HepG2 (cell line): ENCODE data around the gene PPM1F. TPM values are rescaled to one million over a fixed set of nuclear protein-coding genes. Genes with fewer than 3 reads are reported as not detected.

Experiments
- CCAR2 ChIP-seq: fragments of 200-400 bp; formaldehyde crosslinking; optimal IDR thresholded peaks from 2 replicates; pipeline ENCODE3; 2018; ENCODE audit warnings: low read depth, mild to moderate bottlenecking, low read length, moderate library complexity
- ETV5 ChIP-seq: IDR thresholded peaks from 2 replicates; pipeline ENCODE4 v1.6.1; 2018; ENCODE audit warnings: missing biosample characterization, missing genetic modification reagents, inconsistent platforms, borderline replicate concordance
- FOXM1 ChIP-seq: sonication (generic); formaldehyde crosslinking; IDR thresholded peaks from 2 replicates; pipeline ENCODE4 v1.5.0; 2020; ENCODE audit warnings: missing genetic modification reagents
- IKZF1 ChIP-seq: fragments of 450-650 bp; IDR thresholded peaks from 2 replicates; pipeline ENCODE4 v1.7.1; 2016
- MYC ChIP-seq: sonication (generic); formaldehyde crosslinking; IDR thresholded peaks from 2 replicates; pipeline ENCODE4 v1.9.0; 2021; ENCODE audit warnings: missing genetic modification reagents, borderline replicate concordance
- PHF5A ChIP-seq: IDR thresholded peaks from one replicate; pipeline ENCODE4 v1.6.1; 2018; ENCODE audit warnings: low read depth, missing genetic modification reagents; ENCODE audit not compliant: unreplicated experiment
- TBP ChIP-seq: sonication (generic); formaldehyde crosslinking; IDR thresholded peaks from 2 replicates; pipeline ENCODE4 v1.5.0; 2020; ENCODE audit warnings: missing genetic modification reagents
- YY1 ChIP-seq: IDR thresholded peaks from 2 replicates; pipeline ENCODE4 v1.6.1; 2011; ENCODE audit warnings: low read length, low read depth, moderate library complexity, mild to moderate bottlenecking; ENCODE audit not compliant: insufficient read depth, insufficient replicate concordance
- ZFY ChIP-seq: sonication (generic); formaldehyde crosslinking; IDR thresholded peaks from 2 replicates; pipeline ENCODE4 v1.4.0; 2020; ENCODE audit warnings: missing genetic modification reagents
- ZMAT3 ChIP-seq: sonication (generic); formaldehyde crosslinking; conservative IDR thresholded peaks from 2 replicates; pipeline ENCODE4 v1.7.0; 2021; ENCODE audit warnings: missing genetic modification reagents
- ZNF615 ChIP-seq: sonication (generic); formaldehyde crosslinking; IDR thresholded peaks from 2 replicates; pipeline ENCODE4 v1.5.0; 2020; ENCODE audit warnings: mild to moderate bottlenecking, missing genetic modification reagents, borderline replicate concordance
- ZNF678 ChIP-seq: sonication (generic); formaldehyde crosslinking; IDR thresholded peaks from 2 replicates; pipeline ENCODE4 v1.4.0; 2020; ENCODE audit warnings: mild to moderate bottlenecking, missing genetic modification reagents
- ZNF788 ChIP-seq: sonication (generic); formaldehyde crosslinking; IDR thresholded peaks from 2 replicates; pipeline ENCODE4 v1.5.0; 2020; ENCODE audit warnings: mild to moderate bottlenecking, missing genetic modification reagents, borderline replicate concordance
- polyA plus RNA-seq, 8 experiments: library from polyadenylated mRNA; depleted of rRNA in 3 of 8; stranded (reverse) in 7 of 8; unstranded in 1 of 8; fragments of >200 nt; fragmentation: Illumina TruSeq in 4 of 8; extraction: Trizol in 4 of 8; gene quantifications; 2 replicates each; pipeline versions ENCODE4 v1.2.1 to v1.2.3, GENCODE V29; 2011 to 2016; ENCODE audit warnings: low read depth in 4 of 8, missing spikeins in 1 of 8, mixed read lengths in 1 of 8; ENCODE audit not compliant: insufficient read depth in 1 of 8
- total RNA-seq, 5 experiments: library from RNA; depleted of rRNA; stranded (reverse); fragments of >200 nt; fragmentation: Illumina TruSeq; extraction: Trizol; gene quantifications; 2 replicates each; pipeline ENCODE4 v1.2.3, GENCODE V29; 2016; ENCODE audit warnings: low read depth in 1 of 5
- TF ChIP-seq, protein P1 (sequence below): sonication (generic); formaldehyde crosslinking; IDR thresholded peaks from 2 replicates; pipeline ENCODE4 v1.4.0; 2020; ENCODE audit warnings: missing genetic modification reagents, borderline replicate concordance
- TF ChIP-seq, protein P2 (sequence below): sonication (generic); formaldehyde crosslinking; IDR thresholded peaks from 2 replicates; pipeline ENCODE4 v1.4.0; 2020; ENCODE audit warnings: missing genetic modification reagents
- TF ChIP-seq, protein P3 (sequence below): sonication (generic); formaldehyde crosslinking; IDR thresholded peaks from 2 replicates; pipeline ENCODE4 v1.4.0; 2020; ENCODE audit warnings: missing genetic modification reagents
- TF ChIP-seq, protein P4 (sequence below): sonication (generic); formaldehyde crosslinking; IDR thresholded peaks from 2 replicates; pipeline ENCODE4 v1.8.0; 2022; ENCODE audit warnings: mild to moderate bottlenecking, missing genetic modification reagents, borderline replicate concordance
- TF ChIP-seq, protein P5 (sequence below): sonication (generic); formaldehyde crosslinking; IDR thresholded peaks from 2 replicates; pipeline ENCODE4 v1.4.0; 2020; ENCODE audit warnings: mild to moderate bottlenecking, low read depth, missing genetic modification reagents

The PPM1F gene
- total and polyA plus RNA-seq, 2 of the 13 experiments (the other 11 are each of a cell fraction or from before 2014, with no cell fraction given) = 11.0 to 19.6 TPM

DNA sequence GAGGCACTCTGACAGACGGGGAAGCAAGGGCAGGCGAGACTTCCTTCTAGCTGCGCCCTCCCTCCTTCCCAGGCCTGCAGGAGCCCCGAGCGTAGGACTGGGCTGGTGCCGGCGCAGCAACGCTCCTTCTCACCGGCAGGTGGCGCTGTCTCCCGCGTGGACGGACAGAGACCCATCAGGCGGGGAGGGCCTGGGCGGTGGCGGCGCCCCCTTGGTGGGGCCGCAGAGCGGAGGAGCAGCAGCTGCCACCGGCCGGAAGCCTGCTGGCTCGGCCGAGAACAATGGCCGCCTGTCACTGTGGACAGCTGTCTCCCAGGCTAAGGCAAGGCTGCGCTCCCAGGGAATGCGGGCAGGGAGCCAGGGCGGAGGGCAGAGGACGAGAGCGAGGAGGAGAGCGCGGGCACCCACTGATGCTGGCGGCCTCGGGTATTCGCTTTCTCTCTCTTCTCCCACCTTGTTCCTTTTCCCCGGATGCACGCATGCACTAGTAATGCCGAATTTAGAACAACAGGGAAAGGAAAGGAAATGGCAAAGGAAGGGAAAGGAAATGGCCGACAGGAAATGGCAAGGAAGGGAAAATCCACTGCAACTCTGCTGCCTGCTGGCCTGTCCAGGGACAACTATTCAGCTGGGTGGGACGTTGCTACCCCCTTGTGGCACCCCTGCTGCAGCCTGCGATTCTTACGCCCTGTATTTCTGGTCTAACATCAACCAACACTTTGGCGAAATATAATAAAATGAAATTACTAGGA lies 14.4 kb downstream of the PPM1F start (continued):
- TF ChIP-seq YY1 = peak; percentile 92
- no peak for TF ChIP-seq FOXM1 (CRISPR knock-in tag)
- TF ChIP-seq MYC = peak; percentile 91
- TF ChIP-seq, protein P1, sequence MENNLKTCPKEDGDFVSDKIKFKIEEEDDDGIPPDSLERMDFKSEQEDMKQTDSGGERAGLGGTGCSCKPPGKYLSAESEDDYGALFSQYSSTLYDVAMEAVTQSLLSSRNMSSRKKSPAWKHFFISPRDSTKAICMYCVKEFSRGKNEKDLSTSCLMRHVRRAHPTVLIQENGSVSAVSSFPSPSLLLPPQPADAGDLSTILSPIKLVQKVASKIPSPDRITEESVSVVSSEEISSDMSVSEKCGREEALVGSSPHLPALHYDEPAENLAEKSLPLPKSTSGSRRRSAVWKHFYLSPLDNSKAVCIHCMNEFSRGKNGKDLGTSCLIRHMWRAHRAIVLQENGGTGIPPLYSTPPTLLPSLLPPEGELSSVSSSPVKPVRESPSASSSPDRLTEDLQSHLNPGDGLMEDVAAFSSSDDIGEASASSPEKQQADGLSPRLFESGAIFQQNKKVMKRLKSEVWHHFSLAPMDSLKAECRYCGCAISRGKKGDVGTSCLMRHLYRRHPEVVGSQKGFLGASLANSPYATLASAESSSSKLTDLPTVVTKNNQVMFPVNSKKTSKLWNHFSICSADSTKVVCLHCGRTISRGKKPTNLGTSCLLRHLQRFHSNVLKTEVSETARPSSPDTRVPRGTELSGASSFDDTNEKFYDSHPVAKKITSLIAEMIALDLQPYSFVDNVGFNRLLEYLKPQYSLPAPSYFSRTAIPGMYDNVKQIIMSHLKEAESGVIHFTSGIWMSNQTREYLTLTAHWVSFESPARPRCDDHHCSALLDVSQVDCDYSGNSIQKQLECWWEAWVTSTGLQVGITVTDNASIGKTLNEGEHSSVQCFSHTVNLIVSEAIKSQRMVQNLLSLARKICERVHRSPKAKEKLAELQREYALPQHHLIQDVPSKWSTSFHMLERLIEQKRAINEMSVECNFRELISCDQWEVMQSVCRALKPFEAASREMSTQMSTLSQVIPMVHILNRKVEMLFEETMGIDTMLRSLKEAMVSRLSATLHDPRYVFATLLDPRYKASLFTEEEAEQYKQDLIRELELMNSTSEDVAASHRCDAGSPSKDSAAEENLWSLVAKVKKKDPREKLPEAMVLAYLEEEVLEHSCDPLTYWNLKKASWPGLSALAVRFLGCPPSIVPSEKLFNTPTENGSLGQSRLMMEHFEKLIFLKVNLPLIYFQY (CRISPR knock-in tag) = 0 out of 2 replicates have a peak, but pooled peaks have one; percentile 36
- TF ChIP-seq ZMAT3 (CRISPR knock-in tag) = peak; percentile 85
- TF ChIP-seq ZNF788 (CRISPR knock-in tag) = peak; percentile 81; the same call in 1 of the 2 replicates
- TF ChIP-seq, protein P2, sequence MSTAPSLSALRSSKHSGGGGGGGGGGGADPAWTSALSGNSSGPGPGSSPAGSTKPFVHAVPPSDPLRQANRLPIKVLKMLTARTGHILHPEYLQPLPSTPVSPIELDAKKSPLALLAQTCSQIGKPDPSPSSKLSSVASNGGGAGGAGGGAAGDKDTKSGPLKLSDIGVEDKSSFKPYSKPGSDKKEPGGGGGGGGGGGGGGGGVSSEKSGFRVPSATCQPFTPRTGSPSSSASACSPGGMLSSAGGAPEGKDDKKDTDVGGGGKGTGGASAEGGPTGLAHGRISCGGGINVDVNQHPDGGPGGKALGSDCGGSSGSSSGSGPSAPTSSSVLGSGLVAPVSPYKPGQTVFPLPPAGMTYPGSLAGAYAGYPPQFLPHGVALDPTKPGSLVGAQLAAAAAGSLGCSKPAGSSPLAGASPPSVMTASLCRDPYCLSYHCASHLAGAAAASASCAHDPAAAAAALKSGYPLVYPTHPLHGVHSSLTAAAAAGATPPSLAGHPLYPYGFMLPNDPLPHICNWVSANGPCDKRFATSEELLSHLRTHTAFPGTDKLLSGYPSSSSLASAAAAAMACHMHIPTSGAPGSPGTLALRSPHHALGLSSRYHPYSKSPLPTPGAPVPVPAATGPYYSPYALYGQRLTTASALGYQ = no peak
- TF ChIP-seq, protein P3, sequence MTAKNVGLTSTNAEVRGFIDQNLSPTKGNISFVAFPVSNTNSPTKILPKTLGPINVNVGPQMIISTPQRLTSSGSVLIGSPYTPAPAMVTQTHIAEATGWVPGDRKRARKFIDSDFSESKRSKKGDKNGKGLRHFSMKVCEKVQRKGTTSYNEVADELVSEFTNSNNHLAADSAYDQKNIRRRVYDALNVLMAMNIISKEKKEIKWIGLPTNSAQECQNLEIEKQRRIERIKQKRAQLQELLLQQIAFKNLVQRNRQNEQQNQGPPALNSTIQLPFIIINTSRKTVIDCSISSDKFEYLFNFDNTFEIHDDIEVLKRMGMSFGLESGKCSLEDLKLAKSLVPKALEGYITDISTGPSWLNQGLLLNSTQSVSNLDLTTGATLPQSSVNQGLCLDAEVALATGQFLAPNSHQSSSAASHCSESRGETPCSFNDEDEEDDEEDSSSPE (CRISPR knock-in tag) = 0 out of 2 replicates have a peak, but pooled peaks have one; percentile 57
- no peak for TF ChIP-seq ZNF615 (CRISPR knock-in tag)
- TF ChIP-seq ZFY (CRISPR knock-in tag) = peak; percentile 80; the same call in 1 of the 2 replicates
- TF ChIP-seq IKZF1 = no peak
- peak; percentile 13 for TF ChIP-seq CCAR2
- TF ChIP-seq, protein P4, sequence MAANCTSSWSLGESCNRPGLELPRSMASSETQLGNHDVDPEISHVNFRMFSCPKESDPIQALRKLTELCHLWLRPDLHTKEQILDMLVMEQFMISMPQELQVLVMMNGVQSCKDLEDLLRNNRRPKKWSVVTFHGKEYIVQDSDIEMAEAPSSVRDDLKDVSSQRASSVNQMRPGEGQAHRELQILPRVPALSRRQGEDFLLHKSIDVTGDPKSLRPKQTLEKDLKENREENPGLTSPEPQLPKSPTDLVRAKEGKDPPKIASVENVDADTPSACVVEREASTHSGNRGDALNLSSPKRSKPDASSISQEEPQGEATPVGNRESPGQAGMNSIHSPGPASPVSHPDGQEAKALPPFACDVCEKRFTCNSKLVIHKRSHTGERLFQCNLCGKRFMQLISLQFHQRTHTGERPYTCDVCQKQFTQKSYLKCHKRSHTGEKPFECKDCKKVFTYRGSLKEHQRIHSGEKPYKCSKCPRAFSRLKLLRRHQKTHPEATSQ (CRISPR knock-in tag) = 0 out of 2 replicates have a peak, but pooled peaks have one; percentile 50
- TF ChIP-seq ZNF678 (CRISPR knock-in tag) = no peak
- TF ChIP-seq TBP (CRISPR knock-in tag) = no peak
- TF ChIP-seq ETV5 (CRISPR knock-in tag) = peak; percentile 86
- TF ChIP-seq PHF5A = no peak
- TF ChIP-seq, protein P5, sequence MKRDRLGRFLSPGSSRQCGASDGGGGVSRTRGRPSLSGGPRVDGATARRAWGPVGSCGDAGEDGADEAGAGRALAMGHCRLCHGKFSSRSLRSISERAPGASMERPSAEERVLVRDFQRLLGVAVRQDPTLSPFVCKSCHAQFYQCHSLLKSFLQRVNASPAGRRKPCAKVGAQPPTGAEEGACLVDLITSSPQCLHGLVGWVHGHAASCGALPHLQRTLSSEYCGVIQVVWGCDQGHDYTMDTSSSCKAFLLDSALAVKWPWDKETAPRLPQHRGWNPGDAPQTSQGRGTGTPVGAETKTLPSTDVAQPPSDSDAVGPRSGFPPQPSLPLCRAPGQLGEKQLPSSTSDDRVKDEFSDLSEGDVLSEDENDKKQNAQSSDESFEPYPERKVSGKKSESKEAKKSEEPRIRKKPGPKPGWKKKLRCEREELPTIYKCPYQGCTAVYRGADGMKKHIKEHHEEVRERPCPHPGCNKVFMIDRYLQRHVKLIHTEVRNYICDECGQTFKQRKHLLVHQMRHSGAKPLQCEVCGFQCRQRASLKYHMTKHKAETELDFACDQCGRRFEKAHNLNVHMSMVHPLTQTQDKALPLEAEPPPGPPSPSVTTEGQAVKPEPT (CRISPR knock-in tag) = no peak
